Epidermal melanocyte (primary cell): Measurements from ENCODE around the gene GCLM.
"Not testable (repeated sequence)": the region's sequence is repeated elsewhere in the genome, so short reads cannot be mapped to it uniquely, and the experiment has no call there.

Source experiments
- DNase-seq: peaks from one replicate; pipeline ENCODE4 v3.0.0; 2011; ENCODE audit warnings: low spot score; ENCODE audit not compliant: insufficient read length

GCLM gene

DNA sequence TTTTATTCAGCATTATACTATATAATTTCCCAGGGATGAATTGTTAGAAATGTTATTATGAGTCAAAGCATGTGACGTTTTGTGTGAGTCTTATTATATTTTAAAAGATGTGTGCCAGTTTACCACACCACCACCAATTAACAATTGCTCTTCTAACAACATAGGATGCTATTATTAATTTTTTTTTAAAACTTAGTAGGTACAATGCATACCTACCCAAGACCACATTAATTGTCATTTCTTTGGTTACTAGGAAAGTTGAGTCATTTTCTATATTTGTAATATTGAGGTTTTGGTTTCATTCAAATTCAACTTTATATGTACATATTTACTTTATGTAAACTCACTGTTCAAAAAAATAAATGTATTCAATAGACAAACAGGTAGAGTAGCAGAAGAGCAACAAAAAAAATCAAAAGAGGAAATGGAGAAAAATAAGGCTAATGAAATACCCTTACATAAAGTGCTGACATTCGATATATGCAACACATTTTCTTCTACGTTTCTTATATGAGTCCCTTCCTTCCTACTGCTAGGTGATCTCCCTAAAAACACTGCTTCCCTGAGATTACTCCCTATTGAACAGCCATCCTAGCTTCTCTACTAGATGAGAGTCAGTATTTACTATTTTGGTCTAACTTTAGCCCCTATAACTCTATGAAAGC, 9.6 kb downstream of the GCLM start:
- no peak for DNase-seq

- DNase-seq: no peak
Measured at GRCh38 chr1:93888900-93889299, 20.3 kb downstream of the GCLM start.

GRCh38 chr1:93882269-93882668, 27.0 kb downstream of the GCLM start:
- DNase-seq: no peak

- DNase-seq: no peak
Measured at GRCh38 chr1:93880731-93881130, 28.5 kb downstream of the GCLM start.

DNA sequence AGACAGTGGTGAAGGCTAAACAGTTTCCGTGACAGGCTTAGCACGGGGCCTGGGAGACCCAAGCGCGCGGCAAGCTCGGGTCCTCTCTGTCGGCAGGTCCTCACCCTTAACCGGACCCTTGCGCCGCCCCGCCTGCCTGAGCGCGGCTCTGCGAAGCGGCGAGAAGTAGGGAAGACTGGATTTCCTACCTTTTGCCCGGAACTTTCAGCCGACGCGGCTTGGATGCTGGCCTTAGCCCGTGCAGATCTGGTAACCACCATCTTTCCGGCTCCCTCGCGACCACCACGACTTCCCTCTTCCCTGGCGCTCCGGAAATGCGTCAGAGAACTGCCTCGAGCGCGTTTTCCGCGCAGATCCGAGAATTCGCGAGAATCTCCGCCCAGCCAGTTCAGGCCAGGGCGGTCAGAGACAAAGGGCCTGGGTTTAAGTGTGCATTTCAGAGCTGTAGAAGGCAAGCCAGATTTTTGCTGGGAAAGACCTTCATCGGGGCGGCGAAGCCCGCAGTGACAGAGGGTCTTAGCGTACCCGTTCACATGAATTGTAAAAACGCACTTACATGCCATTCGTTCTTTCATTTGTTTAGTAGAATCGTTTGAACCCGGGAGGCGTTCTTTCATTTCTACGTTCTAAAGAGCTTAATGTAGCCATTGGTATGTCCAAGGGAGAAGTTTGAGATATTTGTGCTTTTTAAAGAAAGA, 30.2 kb downstream of the GCLM start, which contains the start of gene DNTTIP2:
TSS of gene DNTTIP2 (minus strand) at position 318 of the 698 bp plus-strand sequence. CDS start at position 260, 58 bp downstream.
- DNase-seq: peak; percentile 90

- no peak for DNase-seq
Measured at GRCh38 chr1:93878501-93878888, 30.7 kb downstream of the GCLM start.

DNA sequence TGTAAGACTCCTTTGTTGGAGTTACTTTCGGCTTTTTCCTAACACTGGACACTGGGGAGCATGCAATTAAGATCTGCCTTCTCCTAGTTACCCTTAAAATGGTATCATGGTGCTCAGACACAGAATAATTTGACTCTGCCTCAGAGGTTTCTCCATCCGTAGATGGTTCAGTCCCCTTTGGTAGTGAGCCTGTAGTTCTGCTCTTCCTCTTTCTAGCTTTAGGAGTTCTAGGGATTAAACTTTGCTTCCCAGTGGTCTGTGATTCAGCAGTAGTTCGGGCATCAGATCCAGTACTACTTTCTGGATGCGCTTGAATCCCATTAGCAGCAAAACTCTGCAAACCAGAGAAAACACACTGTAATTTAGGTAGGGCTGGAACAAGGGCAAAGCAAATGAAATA, 31.7 kb downstream of the GCLM start:
- DNase-seq: no peak

DNA sequence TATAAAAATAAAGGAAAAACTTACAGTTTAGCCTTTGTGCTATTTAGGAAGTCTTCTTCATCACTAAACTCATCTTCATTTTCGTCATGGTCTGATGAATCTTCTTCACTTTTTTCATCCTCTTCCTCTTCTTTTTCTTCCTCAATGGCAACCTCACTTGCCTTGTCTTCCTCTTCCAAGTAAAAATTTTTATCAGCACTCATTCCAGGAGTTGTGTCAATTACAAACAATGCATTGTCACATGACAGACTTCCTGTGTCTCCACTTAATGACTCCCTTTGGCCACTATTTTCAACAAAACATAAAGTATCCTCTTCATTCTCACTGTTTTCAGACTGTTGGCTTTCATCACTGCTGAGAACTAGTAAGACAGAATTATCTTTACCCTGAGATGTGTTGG, 33.0 kb downstream of the GCLM start:
- no peak for DNase-seq

- no peak for DNase-seq
Measured at GRCh38 chr1:93874025-93874651, 35.1 kb downstream of the GCLM start.

DNA sequence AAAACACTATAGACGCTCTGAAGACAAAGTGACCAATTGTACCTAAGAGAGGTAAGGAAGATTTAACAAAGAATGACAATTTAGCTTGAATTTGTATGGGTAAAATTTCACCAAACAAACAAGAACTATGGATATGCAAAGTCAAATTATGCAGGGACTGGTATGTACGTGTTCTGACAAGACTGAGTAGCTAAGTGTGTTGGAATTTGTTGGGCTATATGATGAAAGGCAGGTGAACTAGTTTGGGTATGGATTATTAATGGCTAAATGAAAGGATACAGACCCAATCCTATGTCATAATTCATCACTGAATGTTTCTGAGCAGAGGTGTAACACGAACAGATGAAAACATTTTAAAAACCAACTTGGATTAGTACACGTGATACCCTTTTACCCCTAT, 37.9 kb downstream of the GCLM start:
- no peak for DNase-seq

DNA sequence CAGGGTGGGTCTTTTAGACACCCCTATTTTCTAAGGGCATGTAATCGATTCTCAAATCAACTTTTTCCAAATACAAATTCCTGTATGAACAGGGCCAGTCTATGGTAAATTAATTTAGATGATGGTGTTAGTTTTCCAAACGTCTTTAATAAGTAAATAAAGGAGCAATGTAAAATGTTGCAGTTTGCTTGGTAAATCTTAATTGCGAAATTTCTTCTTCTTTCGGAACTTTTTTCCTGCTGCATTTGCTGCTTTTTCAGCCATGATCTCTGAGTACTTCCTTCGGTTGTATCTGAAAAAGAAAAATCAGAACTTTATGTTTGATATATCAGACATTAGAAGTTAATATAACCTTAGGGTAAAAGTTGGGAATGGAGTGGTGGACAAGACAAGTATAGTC, 39.6 kb downstream of the GCLM start:
- DNase-seq: no peak

- DNase-seq: not testable (repeated sequence)
Measured at GRCh38 chr1:93868492-93868891, 40.7 kb downstream of the GCLM start.

GRCh38 chr1:93865253-93865652, 44.0 kb downstream of the GCLM start:
- DNase-seq: no peak

DNA sequence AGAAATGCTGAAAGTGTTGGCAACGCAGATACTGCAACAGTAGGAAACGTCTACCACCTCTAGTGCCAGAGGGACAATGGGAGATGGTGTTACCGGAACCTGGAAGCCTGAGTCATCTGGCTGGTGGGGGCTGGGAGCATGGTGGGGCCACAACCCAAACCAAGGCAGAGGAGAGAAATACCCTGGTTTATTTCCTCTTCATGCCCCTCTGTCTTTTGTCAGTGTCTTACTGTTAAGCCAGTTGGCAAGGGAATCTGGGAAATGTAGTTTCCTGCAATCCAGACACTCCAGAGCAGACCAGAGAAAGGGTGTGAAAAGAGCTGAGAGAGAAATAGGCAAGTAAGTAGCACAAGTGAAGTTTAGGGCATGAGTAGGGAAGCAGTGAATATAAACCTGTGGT, 45.1 kb downstream of the GCLM start:
- no peak for DNase-seq

DNA sequence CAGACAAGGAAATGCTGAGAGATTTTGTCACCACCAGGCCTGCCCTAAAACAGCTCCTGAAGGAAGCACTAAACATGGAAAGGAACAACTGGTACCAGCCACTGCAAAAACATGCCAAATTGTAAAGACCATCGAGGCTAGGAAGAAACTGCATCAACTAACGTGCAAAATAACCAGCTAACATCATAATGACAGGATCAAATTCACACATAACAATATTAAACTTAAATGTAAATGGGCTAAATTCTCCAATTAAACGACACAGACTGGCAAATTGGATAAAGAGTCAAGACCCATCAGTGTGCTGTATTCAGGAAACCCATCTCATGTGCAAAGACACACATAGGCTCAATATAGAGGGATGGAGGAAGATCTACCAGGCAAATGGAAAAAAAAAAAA, 51.6 kb downstream of the GCLM start:
- DNase-seq: not testable (repeated sequence)

- DNase-seq: not testable (repeated sequence)
Measured at GRCh38 chr1:93855983-93856382, 53.2 kb downstream of the GCLM start.

GRCh38 chr1:93853940-93854339, 55.3 kb downstream of the GCLM start:
- DNase-seq: no peak

DNA sequence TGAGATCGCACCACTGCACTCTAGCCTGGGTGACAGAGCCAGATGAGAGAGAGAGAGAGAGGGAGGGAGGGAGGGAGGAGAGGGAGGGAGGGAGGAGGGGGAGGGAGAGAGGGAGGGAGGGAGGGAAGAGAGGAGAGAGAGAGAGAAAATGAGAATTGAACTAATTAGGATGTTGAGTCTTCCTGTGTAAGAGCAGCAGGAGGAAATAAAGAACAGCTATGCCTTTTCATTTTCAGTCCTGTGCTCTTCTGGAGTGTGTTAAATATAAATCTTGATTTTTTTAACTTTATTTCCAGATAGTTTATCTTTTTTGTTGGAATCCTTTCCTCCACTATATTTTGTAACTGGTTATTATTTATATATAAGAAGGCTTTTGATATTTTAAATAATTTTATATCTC, 57.4 kb downstream of the GCLM start:
- no peak for DNase-seq

DNA sequence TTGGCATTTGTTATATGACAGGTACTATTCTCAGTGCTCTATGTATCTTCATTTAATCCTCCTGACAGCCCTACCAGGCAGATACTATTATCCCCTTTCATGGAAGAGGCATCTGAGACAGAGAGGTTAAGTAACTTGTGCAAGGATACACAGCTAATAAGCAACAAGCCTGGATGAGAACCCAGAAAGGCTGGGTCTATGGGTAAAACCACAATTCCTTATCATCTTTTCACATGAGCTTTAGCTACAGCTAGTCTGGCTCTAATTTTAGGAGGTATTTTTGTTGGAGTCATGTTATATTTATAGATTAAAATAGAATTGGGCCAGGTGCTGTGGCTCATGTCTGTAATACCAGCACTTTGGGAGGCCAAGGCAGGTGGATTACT, 57.9 kb downstream of the GCLM start:
- no peak for DNase-seq

DNA sequence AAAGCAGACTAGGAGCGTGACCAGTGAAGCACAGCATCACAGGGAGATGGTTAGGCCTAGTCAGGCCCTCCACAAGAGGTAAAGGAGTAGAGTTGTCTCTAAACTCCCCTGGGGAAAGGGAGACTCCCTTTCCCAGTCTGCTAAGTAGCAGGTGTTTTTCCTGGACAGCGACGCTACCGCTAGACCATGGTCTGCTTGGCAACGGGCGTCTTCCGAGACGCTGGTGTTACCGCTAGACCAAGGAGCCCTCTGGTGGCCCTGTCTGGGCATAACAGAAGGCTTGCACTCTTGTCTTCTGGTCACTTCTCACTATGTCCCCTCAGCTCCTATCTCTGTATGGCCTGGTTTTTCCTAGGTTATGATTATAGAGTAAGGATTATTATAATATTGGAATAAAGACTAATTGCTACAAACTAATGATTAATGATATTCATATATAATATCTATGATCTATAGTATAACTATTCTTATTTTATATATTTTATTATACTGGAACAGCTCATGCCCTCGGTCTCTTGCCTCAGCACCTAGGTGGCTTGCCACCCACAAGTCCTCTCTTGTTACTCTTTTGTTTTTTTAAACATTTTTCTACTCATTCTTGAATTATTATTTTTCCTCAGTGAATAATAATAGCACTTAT, 58.4 kb downstream of the GCLM start:
- DNase-seq: not testable (repeated sequence)

- no peak for DNase-seq
Measured at GRCh38 chr1:93848350-93848883, 60.8 kb downstream of the GCLM start.

GRCh38 chr1:93847811-93848288, 61.4 kb downstream of the GCLM start:
- DNase-seq: no peak
